HCT116 (cell line): Measurements from ENCODE around the gene CRYGD. TPM values are rescaled to one million over a fixed set of nuclear protein-coding genes. Genes with fewer than 3 reads are reported as not detected.
"Not testable (repeated sequence)": the region's sequence is repeated elsewhere in the genome, so short reads cannot be mapped to it uniquely, and the experiment has no call there.

Experiments used
- ATAC-seq: fragments of 200-7000 bp; cut with Tn5 transposase; 2 replicates; pipeline ENCODE4 v1.9.1; 2020; ENCODE audit warnings: mild to moderate bottlenecking, moderate library complexity
- BruUV-seq: library from RNA; stranded (reverse); fragments of 400-500 nt; replicated peaks from 2 replicates; lab custom pipeline; 2021; lab: Mats Ljungman, UMichigan
- CTCF ChIA-PET: fragments of 300-600 bp; sonication (Branson Sonifier 250); formaldehyde crosslinking; loops from one replicate; lab custom pipeline; 2021; ENCODE audit warnings: antibody characterized with exemption; lab: Charles Lee
- POLR2A ChIA-PET: fragments of 300-600, 350-600 bp; sonication (Branson Sonifier 250); formaldehyde crosslinking; loops from one replicate; lab custom pipeline; 2021; ENCODE audit warnings: antibody characterized with exemption; lab: Charles Lee
- RAD21 ChIA-PET, 2 experiments: fragments of 300-600 bp; sonication (Branson Sonifier 250); formaldehyde crosslinking; loops; one replicate each; lab custom pipeline; 2023; ENCODE audit warnings: low total read pairs in 2 of 2; ENCODE audit not compliant: uncharacterized antibody in 2 of 2, unreplicated experiment in 2 of 2, low non-redundant PET in 1 of 2; lab: Charles Lee
- DNase-seq: peaks from one replicate; pipeline ENCODE4 v3.0.0-alpha.2; 2010; ENCODE audit warnings: low read depth, low spot score
- H2AFZ ChIP-seq: fragments of 200-600 bp; shearing (Covaris generic), sonication (generic); 2 replicates; pipeline ENCODE4 v1.6.1; 2017; ENCODE audit warnings: low read depth, mixed run types, mixed read lengths, antibody characterized with exemption, low read length; ENCODE audit not compliant: poor library complexity, severe bottlenecking
- H3K27ac ChIP-seq: 2 replicates; pipeline ENCODE4 v1.5.1; 2012; ENCODE audit warnings: low read depth, low read length
- H3K27me3 ChIP-seq: fragments of 200-600 bp; sonication (generic); 2 replicates; pipeline ENCODE4 v1.6.1; 2016; ENCODE audit warnings: mixed run types, low read length, mixed read lengths; ENCODE audit not compliant: insufficient read depth
- H3K36me3 ChIP-seq, 2 experiments: fragments of 200-500 bp in 1 of 2; fragments of 200-600 bp in 1 of 2; sonication (Bioruptor generic) in 1 of 2; sonication (generic) in 1 of 2; 2 replicates each; pipeline versions ENCODE4 v1.5.1 to v1.6.1; 2014 to 2016; ENCODE audit warnings: low read length in 2 of 2, inconsistent platforms in 1 of 2, mixed read lengths in 1 of 2, mixed run types in 1 of 2; ENCODE audit not compliant: insufficient read depth in 2 of 2, control insufficient read depth in 1 of 2
- H3K4me1 ChIP-seq, 2 experiments: fragments of 200-600 bp in 1 of 2; sonication (generic) in 1 of 2; 2 replicates each; pipeline versions ENCODE4 v1.5.1 to v1.6.1; 2012 to 2017; ENCODE audit warnings: low read length in 2 of 2, inconsistent platforms in 1 of 2, mild to moderate bottlenecking in 1 of 2, mixed read lengths in 1 of 2, mixed run types in 1 of 2, moderate library complexity in 1 of 2; ENCODE audit not compliant: insufficient read depth in 2 of 2, control insufficient read depth in 1 of 2
- H3K4me2 ChIP-seq: fragments of 200-600 bp; sonication (generic); 2 replicates; pipeline ENCODE4 v1.6.1; 2017; ENCODE audit warnings: mixed run types, low read length, mixed read lengths
- H3K4me3 ChIP-seq, 2 experiments: fragments of 200-600 bp in 1 of 2; sonication (generic) in 1 of 2; replicated peaks in 1 of 2; 2 replicates each; pipeline ENCODE4 v1.5.1; 2011 to 2016; ENCODE audit warnings: low read length in 2 of 2, control low read depth in 1 of 2, low read depth in 1 of 2, mild to moderate bottlenecking in 1 of 2, mixed read lengths in 1 of 2, mixed run types in 1 of 2
- H3K79me2 ChIP-seq: fragments of 200-600 bp; sonication (generic); 2 replicates; pipeline ENCODE4 v1.6.1; 2017; ENCODE audit warnings: mild to moderate bottlenecking, mixed run types, low read length, moderate library complexity, mixed read lengths; ENCODE audit not compliant: insufficient read depth
- H3K9ac ChIP-seq: fragments of 200-600 bp; sonication (generic); 2 replicates; pipeline ENCODE4 v1.6.1; 2016; ENCODE audit warnings: low read length, mixed read lengths
- H3K9me2 ChIP-seq: fragments of 200-600 bp; sonication (generic), shearing (Covaris generic); 2 replicates; pipeline ENCODE4 v1.6.1; 2017; ENCODE audit warnings: mixed run types, mild to moderate bottlenecking, moderate library complexity; ENCODE audit not compliant: insufficient read depth
- H3K9me3 ChIP-seq, 2 experiments: fragments of 200-500 bp in 1 of 2; fragments of 200-600 bp in 1 of 2; sonication (Bioruptor generic) in 1 of 2; sonication (generic) in 1 of 2; 2 replicates each; pipeline ENCODE4 v1.6.1; 2014 to 2017; ENCODE audit warnings: low read length in 2 of 2, mixed read lengths in 2 of 2, inconsistent platforms in 1 of 2, low read depth in 1 of 2, mild to moderate bottlenecking in 1 of 2, mixed run types in 1 of 2, moderate library complexity in 1 of 2; ENCODE audit not compliant: control insufficient read depth in 1 of 2, insufficient read depth in 1 of 2
- H4K20me1 ChIP-seq: fragments of 200-600 bp; sonication (generic), shearing (Covaris generic); 2 replicates; pipeline ENCODE4 v1.6.1; 2017; ENCODE audit warnings: mixed run types, mild to moderate bottlenecking, moderate library complexity; ENCODE audit not compliant: insufficient read depth
- CEBPB ChIP-seq: IDR thresholded peaks from 2 replicates; pipeline ENCODE4 v1.6.1; 2012; ENCODE audit warnings: low read depth
- POLR2AphosphoS5 ChIP-seq: IDR thresholded peaks from 2 replicates; pipeline ENCODE4 v1.6.1; 2011; ENCODE audit warnings: mild to moderate bottlenecking, low read depth, low read length, moderate library complexity
- SIN3A ChIP-seq: IDR thresholded peaks from 2 replicates; pipeline ENCODE4 v1.6.1; 2012; ENCODE audit warnings: low read depth
- SP1 ChIP-seq: IDR thresholded peaks from 2 replicates; pipeline ENCODE4 v1.6.1; 2012; ENCODE audit warnings: low read depth
- SRF ChIP-seq: IDR thresholded peaks from 2 replicates; pipeline ENCODE4 v1.6.1; 2012; ENCODE audit warnings: low read depth
- YY1 ChIP-seq: IDR thresholded peaks from 2 replicates; pipeline ENCODE4 v1.6.1; 2011; ENCODE audit warnings: low read length, low read depth, moderate library complexity, mild to moderate bottlenecking; ENCODE audit not compliant: insufficient replicate concordance; ENCODE audit errors: extremely low read depth
- intact Hi-C: fragments of 100-400 bp; cut with micrococcal nuclease; formaldehyde crosslinking; loops from 2 replicates; pipeline ENCODE4 v1.10.0; 2022
- total RNA-seq: library from RNA; stranded (reverse); gene quantifications from one replicate; pipeline ENCODE4 v1.2.1, GENCODE V29; 2021; ENCODE audit not compliant: unreplicated experiment
- TF ChIP-seq, protein P1 (sequence below): IDR thresholded peaks from 2 replicates; pipeline ENCODE4 v1.6.1; 2012; ENCODE audit warnings: low read depth

The CRYGD gene
- total RNA-seq, 1 experiment from 2014 or later: not detected

DNA sequence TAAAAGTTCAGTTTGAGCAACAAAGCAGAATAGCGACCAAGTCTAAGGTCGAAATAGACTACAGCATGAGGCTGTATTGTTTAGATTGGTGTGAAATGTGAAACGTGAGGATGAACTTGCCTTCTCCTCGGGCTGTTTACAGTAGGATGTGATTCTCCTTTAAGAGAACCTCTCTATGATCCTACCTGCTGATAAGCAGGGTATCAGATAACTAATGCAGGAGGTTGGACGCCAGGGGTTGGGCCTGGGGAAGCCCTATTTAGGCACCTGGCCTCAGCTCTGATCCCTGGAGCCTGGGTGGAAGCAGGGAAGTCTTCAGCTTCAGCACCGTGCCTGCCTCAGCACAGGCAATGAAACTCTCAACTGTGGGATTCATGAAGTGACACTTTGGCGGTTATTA lies 11.4 kb downstream of the CRYGD start:
- Histone ChIP-seq H2AFZ (no peak overlapping the region), H3K79me2 (no peaks in the 10 kb centered on the region), H3K27ac (no peak overlapping the region), H3K9me2 (no peaks in the 10 kb centered on the region), H3K9ac (no peak overlapping the region), H3K4me3 (no peak overlapping the region), H3K4me1 (peaks cover 3 to 8% of the 10 kb centered on the region in 2 experiments; a peak in 3 of 4 replicates), H3K36me3 (no peaks in the 10 kb centered on the region), H3K9me3 (no peaks in the 10 kb centered on the region), H3K4me2 (peak overlapping the region; percentile 35), H3K27me3 (no peaks in the 10 kb centered on the region), H4K20me1 (no peaks in the 10 kb centered on the region)
- no peak for TF ChIP-seq YY1
- TF ChIP-seq POLR2AphosphoS5: no peak
- TF ChIP-seq SP1: no peak
- no peak for TF ChIP-seq SRF
- TF ChIP-seq SIN3A: no peak
- TF ChIP-seq, protein P1, sequence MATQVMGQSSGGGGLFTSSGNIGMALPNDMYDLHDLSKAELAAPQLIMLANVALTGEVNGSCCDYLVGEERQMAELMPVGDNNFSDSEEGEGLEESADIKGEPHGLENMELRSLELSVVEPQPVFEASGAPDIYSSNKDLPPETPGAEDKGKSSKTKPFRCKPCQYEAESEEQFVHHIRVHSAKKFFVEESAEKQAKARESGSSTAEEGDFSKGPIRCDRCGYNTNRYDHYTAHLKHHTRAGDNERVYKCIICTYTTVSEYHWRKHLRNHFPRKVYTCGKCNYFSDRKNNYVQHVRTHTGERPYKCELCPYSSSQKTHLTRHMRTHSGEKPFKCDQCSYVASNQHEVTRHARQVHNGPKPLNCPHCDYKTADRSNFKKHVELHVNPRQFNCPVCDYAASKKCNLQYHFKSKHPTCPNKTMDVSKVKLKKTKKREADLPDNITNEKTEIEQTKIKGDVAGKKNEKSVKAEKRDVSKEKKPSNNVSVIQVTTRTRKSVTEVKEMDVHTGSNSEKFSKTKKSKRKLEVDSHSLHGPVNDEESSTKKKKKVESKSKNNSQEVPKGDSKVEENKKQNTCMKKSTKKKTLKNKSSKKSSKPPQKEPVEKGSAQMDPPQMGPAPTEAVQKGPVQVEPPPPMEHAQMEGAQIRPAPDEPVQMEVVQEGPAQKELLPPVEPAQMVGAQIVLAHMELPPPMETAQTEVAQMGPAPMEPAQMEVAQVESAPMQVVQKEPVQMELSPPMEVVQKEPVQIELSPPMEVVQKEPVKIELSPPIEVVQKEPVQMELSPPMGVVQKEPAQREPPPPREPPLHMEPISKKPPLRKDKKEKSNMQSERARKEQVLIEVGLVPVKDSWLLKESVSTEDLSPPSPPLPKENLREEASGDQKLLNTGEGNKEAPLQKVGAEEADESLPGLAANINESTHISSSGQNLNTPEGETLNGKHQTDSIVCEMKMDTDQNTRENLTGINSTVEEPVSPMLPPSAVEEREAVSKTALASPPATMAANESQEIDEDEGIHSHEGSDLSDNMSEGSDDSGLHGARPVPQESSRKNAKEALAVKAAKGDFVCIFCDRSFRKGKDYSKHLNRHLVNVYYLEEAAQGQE: no peak
- no peak for TF ChIP-seq CEBPB
- CTCF ChIA-PET: interaction anchor here (1.1 kb wide), 1 partner anchor 11 kb away, joined by 3 read pairs; no protein-coding TSS in a partner anchor
- RAD21 ChIA-PET: no interaction called here
- intact Hi-C loops: no loop called here
- DNase-seq (no peak), ATAC-seq (peak; percentile 87)
- BruUV-seq: no TSS peak
- POLR2A ChIA-PET: no interaction called here

DNA sequence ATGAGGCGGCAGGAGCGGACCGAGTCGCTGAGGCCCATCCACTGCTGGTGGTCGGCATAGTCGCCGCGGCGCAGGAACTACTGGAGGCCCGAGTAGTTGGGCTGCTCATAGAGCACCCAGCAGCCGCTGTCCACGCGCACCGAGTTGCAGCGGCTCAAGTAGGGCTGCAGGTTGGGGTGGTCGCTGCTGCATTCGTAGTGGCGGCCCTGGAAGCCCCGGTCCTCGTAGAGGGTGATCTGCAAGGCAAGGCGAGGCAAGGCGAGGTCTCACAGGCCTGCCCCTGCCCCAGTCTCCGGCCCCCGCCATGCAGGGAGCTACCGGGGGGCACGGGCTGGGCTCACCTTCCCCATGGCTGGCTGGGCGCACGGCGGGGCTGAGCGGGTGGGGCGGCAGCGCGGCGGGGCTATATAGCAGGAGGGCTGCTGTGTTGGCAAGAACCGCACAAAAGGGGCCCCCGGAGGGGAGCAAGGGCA lies 12.0 kb downstream of the CRYGD start:
- H3K4me3 ChIP-seq, H4K20me1 ChIP-seq, H3K27ac ChIP-seq, H3K9ac ChIP-seq, POLR2A ChIA-PET, RAD21 ChIA-PET, H3K9me3 ChIP-seq, ATAC-seq, H2AFZ ChIP-seq, H3K27me3 ChIP-seq, DNase-seq, H3K9me2 ChIP-seq, H3K36me3 ChIP-seq, BruUV-seq, H3K4me2 ChIP-seq, H3K79me2 ChIP-seq, CTCF ChIA-PET, H3K4me1 ChIP-seq, intact Hi-C loops: not testable (repeated sequence)
